ENCODE data around the gene SLC5A1.

SLC5A1 gene

GRCh38 chr22:32083814-32084213 lies 40.8 kb downstream of the SLC5A1 start:
- in situ Hi-C loops (cut with MboI; ENCODE audit: low sequenced_read_pairs), result loop anchor here (10.0 kb wide), 1 partner anchor 109 kb away; no protein-coding TSS in a partner anchor

GRCh38 chr22:32088084-32088483 lies 45.0 kb downstream of the SLC5A1 start:
- in situ Hi-C loops (cut with MboI; ENCODE audit: low sequenced_read_pairs), result loop anchor here (10.0 kb wide), 1 partner anchor 113 kb away; no protein-coding TSS in a partner anchor

DNA sequence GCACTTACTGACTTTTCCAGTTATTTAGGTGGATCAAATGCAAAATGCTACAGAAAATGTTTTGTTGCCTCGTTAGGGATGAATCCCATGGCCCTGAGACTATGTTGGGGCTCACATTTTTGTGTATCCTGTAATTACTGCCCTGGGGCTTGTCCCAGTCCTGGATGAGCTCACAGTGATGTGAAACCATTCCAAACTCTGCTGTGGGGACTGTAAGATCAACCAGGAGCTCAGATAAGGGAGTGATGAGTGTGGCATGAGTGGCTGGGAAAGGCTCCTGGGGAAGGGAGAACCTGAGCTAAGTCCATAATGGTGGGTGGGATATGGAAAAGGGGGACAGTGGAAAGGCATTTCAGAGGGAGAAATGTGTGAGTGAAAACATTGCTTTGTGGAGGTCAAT lies 54.0 kb downstream of the SLC5A1 start:
- in situ Hi-C loops (cut with MboI; ENCODE audit: low sequenced_read_pairs), result no loop called here

GRCh38 chr22:32097881-32098499 lies 54.9 kb downstream of the SLC5A1 start:
- in situ Hi-C loops (cut with MboI; ENCODE audit: low sequenced_read_pairs), result no loop called here

DNA sequence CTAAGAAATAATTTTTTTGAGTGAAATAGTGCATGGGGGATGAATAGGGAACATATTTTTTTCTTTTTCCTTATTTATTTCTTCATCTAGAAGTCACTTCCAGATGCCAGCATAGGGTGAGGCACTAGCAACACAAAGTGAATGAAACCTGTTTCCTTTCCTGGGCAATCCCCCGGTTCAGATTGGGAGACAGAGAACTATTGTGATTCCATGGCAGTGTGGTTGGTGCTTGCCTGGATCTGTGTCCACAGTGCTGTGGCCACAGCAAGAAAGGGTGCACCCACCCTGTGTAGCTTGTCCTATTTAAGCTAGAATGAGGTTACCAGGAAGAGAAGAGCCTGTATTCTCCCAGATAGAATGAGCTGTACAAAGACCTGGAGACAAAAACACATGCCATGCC lies 57.6 kb downstream of the SLC5A1 start:
- in situ Hi-C loops (cut with MboI; ENCODE audit: low sequenced_read_pairs), result no loop called here

DNA sequence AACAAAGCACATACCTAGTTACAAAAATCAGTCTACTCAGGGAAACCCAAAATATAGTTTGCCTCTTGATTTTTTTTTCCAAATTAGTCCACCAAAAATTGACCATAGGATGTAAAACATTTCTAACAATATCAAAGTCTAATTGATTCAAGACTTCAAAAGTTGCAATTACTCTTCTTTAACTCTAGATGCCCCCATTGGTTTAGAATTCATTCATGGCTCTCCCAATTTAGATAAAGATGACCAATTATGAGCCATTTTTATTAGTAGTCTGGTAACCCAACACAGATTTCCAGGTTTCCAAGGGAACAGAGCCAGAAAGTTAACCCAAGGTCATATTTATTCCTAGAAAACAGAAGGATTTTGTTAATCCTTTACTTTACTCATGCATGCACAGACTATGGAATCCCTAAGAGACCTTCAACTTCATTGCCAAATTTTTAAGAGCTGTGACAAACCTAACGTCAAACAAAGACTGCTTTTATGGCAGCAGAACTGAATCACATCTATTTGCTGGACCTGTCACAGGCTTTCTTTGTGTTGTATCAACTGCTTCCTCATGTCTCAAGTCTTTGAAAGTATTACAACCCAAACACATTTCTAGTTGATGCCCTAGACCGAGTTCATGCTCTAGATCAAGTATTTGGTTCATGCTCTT lies 60.7 kb downstream of the SLC5A1 start:
- in situ Hi-C loops (cut with MboI; ENCODE audit: low sequenced_read_pairs), result no loop called here

DNA sequence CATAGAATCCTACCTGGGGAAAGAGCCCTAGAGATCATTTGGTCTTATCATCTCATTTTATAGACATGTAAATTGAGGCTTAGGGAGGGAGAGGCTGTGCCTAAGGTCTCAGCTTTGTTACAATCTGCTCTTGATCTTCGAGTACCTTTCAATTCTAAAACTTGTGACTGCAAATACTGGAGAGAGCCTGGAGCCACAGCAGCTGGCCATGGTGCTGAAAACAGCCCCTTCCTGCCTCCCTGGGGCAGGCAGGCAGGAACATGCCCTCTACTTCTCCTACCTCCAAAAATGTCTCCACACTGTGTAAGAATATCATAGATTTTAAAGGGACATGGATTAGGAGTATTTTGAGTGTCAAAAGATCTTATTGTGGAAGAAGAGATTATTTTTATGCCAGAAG lies 63.9 kb downstream of the SLC5A1 start:
- in situ Hi-C loops (cut with MboI; ENCODE audit: low sequenced_read_pairs), result no loop called here

- in situ Hi-C loops (cut with MboI; ENCODE audit: low sequenced_read_pairs), result no loop called here
Observed at GRCh38 chr22:32112380-32112779, 69.3 kb downstream of the SLC5A1 start.

- in situ Hi-C loops (cut with MboI; ENCODE audit: low sequenced_read_pairs), result no loop called here
Observed at GRCh38 chr22:32119568-32120235, 76.6 kb downstream of the SLC5A1 start.

GRCh38 chr22:32120603-32121002 lies 77.5 kb downstream of the SLC5A1 start:
- in situ Hi-C loops (cut with MboI; ENCODE audit: low sequenced_read_pairs), result no loop called here

- in situ Hi-C loops (cut with MboI; ENCODE audit: low sequenced_read_pairs), result no loop called here
Observed at GRCh38 chr22:32122899-32123298, 79.8 kb downstream of the SLC5A1 start.

GRCh38 chr22:32123657-32124056 lies 80.6 kb downstream of the SLC5A1 start:
- in situ Hi-C loops (cut with MboI; ENCODE audit: low sequenced_read_pairs), result no loop called here

GRCh38 chr22:32127904-32128303 lies 84.8 kb downstream of the SLC5A1 start:
- in situ Hi-C loops (cut with MboI; ENCODE audit: low sequenced_read_pairs), result loop anchor here (25.0 kb wide), 1 partner anchor 134 kb away; the partner anchor contains the start of gene SLC5A4

DNA sequence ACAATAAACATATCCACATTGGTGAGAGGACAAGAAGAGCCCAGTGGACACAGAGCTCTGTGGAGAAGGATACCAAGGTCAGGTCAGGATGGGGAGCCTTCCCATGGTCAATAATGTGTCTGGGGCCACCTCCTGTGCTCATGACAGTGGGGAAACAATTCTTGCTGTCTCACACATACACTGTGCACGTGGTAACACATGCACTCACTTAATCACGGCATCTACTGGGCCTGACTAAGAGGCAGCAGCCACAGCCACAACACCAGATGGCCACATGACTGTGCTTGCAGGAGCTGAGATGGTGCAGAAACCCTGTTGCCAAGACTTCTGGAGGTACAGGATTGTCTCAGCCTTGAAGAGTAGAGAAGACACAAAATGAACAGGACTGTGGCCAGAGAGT lies 87.4 kb downstream of the SLC5A1 start:
- in situ Hi-C loops (cut with MboI; ENCODE audit: low sequenced_read_pairs), result loop anchor here (25.0 kb wide), 1 partner anchor 132 kb away; the partner anchor contains the start of gene SLC5A4

DNA sequence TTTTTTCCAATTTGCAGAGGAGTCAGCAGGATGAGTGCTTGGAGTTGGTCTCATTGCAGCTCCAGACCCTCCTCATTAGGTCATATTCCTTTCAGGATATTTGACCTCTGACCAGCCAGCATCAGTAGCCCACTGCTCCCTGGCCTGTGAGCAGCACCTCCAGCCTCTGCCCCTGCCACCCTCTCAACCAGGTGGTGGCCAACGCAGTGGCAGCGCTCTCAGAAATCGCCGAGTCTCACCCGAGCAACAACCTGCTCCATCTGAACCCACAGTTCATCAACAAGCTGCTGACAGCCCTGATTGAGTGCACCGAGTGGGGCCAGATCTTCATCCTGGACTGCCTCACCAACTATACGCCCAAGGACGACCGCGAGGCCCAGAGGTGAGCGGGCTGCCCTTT lies 89.1 kb downstream of the SLC5A1 start:
- in situ Hi-C loops (cut with MboI; ENCODE audit: low sequenced_read_pairs), result loop anchor here (25.0 kb wide), 1 partner anchor 130 kb away; the partner anchor contains the start of gene SLC5A4

DNA sequence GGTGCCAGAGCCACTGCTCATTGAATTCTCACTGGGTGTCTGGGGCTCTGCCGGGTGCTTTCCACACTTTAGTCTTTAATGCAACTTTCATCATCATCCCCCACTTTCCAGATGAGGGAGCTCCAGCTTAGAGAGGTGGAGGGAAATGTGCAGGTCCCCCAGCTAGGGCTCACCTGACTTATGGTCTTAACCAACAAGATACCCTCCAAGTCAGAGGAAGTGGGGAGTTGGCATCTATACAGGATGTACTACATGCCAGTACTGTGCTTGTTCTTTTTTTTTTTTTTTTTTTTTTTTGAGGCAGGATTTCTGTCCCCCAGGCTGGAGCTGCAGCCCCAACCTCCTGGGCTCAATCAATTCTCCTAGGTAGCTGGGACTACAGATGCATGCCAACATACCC lies 89.7 kb downstream of the SLC5A1 start:
- in situ Hi-C loops (cut with MboI; ENCODE audit: low sequenced_read_pairs), result loop anchor here (25.0 kb wide), 1 partner anchor 130 kb away; the partner anchor contains the start of gene SLC5A4

GRCh38 chr22:32134796-32135195 lies 91.7 kb downstream of the SLC5A1 start:
- in situ Hi-C loops (cut with MboI; ENCODE audit: low sequenced_read_pairs), result loop anchor here (25.0 kb wide), 1 partner anchor 128 kb away; the partner anchor contains the start of gene SLC5A4

GRCh38 chr22:32135958-32136357 lies 92.9 kb downstream of the SLC5A1 start:
- in situ Hi-C loops (cut with MboI; ENCODE audit: low sequenced_read_pairs), result loop anchor here (25.0 kb wide), 1 partner anchor 126 kb away; the partner anchor contains the start of gene SLC5A4

DNA sequence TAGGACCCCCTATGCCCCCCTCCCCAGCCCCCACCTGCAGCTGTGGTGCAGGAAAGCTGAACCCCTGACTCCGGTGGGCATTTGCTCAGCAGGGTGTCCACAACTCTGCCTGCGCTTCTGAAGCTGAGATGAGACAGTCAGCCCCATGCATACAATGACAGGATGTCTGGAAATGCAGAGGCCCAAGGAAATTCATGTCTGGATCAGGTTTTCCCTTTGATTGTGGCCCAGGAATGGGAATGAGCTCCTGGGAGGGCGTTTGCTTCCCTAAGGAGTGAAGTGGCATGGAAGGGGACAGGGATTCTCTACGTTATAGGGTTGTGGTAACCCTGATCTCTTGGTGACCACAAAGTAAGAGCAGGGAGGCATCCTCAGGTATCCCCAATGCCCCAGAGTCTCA lies 93.8 kb downstream of the SLC5A1 start:
- in situ Hi-C loops (cut with MboI; ENCODE audit: low sequenced_read_pairs), result loop anchor here (25.0 kb wide), 1 partner anchor 125 kb away; the partner anchor contains the start of gene SLC5A4

GRCh38 chr22:32137731-32138324 lies 94.8 kb downstream of the SLC5A1 start:
- in situ Hi-C loops (cut with MboI; ENCODE audit: low sequenced_read_pairs), result loop anchor here (25.0 kb wide), 1 partner anchor 124 kb away; the partner anchor contains the start of gene SLC5A4

- in situ Hi-C loops (cut with MboI; ENCODE audit: low sequenced_read_pairs), result loop anchor here (25.0 kb wide), 1 partner anchor 124 kb away; the partner anchor contains the start of gene SLC5A4
Observed at GRCh38 chr22:32138576-32138975, 95.5 kb downstream of the SLC5A1 start.

Data from HL-60/S4 (cell line).